ENCODE results near the gene OVCA2.

Gene OVCA2

DNA sequence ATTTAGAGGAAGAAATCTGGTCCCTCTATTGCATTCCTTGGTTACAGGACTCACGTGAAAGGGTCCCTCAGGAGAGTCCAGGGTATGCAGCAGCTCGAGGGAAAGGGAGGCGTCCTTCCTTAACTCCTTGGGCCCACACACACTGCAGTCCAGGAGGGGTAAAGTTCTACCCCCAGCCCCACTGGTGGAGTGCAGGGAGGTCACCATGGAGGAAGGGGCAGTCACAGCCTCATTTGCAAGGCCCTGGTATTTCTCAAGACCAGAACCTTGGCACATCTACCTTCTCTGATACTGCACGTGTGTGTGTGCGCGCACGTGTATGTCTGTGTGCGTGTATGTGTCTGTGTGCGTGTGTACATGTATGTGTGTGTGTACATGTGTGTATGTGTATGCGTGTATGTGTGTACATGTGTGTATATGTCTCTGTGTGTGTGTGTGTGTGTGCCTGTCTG lies 24.2 kb downstream of the OVCA2 start:
- DNase-seq (ENCODE audit: low read depth): no peak

DNA sequence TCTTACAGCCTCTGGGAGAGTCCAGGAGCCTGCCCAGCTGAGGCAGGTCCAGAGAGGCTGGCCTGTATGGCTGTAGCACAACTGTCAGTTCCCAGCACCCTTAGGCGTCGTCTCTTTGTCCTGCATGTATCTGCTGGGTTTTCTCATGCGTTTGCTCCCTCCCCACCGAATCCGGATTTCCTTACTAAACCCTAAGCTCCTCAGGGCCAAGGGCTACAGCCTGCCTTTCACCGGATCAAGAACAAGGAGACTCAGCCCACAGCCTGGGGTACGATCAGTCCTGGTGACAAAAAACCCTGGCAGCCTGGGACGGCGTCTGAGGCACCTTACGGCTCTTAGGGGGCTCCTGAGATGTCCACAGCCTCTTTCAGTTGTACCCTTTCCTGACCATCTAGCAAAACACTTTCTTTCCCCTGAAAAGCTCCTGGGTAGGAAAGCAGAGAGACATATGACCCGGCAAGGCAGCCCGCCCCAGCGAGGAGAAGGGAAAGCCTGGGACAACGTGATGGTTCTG lies 25.3 kb downstream of the OVCA2 start:
- no peak for DNase-seq (ENCODE audit: low read depth)

DNA sequence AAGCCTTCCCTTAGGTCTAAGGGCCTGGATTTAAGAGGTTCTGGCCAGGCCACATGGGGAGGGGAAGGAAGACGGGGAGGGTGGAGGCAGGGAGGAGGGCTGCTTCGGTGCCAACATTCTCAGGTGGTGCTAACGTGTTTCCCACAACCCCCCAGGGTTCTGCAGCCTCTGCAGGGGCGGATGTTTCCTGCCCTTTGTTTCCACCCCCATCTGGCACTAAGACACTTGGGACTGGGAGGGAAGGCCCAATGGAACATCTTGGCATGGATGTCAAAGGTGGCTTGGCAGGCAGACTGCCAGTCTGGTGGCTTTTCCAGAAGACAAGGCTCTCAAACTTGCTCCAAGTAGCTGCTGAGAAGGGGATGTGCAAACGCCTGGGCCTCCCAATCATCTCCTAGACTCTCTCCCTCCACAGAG lies 25.8 kb downstream of the OVCA2 start:
- no peak for DNase-seq (ENCODE audit: low read depth)

DNA sequence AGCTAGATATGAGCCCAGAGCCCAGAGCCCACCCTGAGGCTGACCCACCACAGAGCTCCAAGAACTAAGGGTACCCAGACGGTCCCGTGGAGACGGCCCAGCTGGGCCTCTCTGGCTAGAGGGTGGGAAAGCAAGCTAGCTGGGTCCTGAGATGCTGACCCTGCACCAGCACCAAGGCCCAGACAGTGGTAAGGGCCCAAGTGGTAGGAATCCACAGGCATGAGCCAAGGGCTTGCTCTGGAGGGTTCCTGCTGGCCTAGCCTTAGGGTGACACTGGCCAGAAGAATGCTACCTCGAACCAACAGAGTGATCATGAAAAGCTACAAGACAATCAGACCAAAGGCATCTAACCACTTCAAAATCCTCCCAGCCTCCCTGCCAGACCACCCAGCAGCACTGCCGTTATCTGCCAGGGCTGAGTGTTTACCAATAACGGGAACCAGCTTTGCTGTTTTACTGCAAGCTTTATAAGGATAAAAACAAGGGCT lies 26.3 kb downstream of the OVCA2 start:
- no peak for DNase-seq (ENCODE audit: low read depth)

DNA sequence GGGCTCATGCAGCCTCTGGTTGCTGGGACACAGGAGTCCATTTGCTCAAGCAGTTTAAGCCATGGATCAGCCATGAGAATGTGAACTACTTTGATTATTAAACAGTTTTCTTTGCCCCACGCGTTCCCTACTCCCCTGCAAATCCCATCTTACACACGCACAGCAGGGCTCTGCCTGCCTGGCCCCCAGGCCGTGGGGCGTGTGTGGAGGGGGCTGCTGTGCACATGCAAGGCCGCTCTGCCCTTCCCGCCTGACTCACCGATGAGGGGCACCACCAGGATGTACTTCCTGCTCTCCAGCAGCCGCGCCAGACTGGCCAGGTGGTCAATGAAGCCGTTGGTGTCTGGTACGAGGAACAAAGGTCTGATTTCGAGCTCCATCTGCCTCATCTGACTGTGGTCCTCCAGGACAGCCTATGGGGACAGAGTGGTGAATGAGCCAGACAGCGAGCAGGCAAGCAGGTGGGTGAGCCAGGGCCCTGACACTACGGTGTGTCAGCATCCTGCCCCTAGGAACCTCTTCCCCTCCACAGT lies 26.8 kb downstream of the OVCA2 start:
- DNase-seq (ENCODE audit: low read depth): no peak

DNA sequence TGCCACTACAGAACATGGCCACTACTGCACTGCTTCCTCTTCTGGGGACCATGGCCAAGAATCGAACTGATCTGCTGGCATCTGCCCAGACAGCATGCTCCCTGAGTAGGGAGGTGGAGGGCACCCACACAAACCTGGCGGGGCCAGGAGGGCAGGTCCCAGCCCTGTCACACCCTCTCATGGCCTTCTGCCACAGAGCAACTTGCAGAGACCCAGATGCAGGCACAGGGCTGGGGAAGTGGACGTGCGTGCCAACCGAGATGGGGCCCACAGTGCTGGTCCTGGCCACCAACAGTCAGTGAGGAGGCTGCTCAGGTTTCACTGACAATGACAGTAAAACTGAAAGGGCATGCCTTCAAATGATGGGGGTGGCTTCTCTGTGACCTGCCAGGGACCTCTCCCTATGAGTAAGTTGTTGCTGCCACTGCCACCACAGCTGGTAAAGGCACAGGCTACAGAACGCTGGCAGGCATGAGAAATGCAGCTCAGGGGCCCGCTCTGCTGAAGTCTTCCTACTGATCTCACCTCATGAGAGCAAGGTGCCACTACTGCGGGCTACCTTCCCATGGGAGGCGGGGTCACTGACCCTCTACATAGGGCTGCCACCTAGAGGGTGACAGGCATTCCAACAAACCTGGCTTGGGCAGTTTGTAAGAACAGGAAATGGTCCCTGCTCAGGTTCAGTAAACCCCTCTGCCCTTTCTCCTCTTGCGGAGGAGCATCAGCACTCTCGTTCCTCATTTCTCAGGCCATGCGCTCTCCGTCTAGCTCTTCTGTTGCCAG lies 28.6 kb downstream of the OVCA2 start:
- no peak for DNase-seq (ENCODE audit: low read depth)

DNA sequence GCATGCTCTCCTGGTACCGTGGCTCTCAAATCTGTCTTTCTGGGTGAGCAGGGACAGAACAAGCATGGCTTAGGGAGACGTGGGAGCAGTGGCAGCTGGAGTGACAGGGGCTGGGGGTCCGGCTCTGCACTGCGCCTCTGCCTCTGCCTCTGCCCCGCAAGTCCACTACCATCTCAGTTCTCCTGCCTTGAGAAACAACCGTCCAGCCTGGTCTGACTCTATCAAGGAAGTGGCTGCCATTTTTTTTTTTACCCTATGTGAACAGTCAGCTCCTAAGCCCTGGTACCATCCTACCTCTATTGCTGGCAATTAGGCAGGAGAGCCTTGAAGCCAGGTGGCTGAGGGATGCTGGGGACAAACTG lies 29.2 kb downstream of the OVCA2 start:
- DNase-seq (ENCODE audit: low read depth): no peak

DNA sequence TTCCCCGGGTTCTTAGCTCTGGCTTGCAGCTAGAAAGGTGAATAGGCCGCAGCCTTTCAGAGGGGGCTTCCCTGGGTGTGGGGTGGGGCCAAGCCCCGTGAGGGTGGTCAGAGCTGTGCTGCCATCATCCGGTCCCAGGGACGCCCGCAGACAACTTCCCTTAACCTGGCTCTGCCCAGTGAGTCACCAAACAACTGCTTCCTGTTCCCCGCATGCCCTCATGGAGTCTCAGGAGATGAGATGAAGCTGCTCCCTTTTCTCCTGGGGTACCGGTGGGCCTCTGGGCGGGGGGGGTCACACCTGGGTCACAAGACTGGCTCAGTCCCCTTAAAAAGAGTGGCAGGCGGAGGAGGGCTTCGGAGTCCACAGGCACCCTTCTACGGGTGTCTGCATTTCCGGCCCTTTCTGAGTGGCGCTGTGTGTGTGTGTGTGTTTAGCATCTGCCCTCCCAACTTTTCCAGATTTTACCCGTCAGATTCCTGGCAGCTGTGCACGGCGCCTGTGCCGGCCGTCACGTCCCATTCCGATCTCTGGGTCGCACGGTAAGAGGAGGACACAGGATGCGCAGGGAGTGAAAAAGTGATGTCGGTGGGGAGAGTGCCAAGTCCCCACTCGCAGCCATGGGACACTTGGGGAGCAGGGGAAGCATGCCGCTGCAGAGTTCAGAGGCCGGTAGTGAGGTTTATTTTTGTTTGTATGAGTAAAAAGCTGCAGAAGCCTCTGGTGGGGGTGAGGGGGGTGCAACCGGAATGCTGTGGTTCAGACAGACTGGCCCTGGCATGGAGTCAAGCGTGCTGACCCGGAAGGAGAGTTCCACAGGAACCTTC lies 29.8 kb downstream of the OVCA2 start:
- no peak for DNase-seq (ENCODE audit: low read depth)

DNA sequence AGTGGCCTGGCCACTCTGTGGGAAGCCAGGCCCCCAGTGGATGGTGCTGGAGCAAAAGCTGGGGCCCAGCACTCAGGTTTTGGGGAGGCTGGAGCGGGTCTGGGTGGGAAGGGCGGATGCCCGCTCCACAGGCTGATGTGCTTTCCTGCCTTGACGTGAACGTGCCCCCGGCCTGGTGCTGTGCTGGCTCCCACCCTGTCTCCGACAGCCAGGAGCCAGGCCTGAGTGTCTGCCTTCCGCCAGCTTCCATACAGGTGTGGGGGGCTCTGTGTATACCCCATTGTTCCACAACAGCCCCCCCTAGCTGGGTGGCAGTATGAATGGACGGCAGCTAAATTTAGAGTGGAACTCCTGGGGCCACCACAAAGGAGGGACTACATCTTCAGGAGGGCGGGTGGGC lies 33.1 kb downstream of the OVCA2 start:
- DNase-seq (ENCODE audit: low read depth): no peak

DNA sequence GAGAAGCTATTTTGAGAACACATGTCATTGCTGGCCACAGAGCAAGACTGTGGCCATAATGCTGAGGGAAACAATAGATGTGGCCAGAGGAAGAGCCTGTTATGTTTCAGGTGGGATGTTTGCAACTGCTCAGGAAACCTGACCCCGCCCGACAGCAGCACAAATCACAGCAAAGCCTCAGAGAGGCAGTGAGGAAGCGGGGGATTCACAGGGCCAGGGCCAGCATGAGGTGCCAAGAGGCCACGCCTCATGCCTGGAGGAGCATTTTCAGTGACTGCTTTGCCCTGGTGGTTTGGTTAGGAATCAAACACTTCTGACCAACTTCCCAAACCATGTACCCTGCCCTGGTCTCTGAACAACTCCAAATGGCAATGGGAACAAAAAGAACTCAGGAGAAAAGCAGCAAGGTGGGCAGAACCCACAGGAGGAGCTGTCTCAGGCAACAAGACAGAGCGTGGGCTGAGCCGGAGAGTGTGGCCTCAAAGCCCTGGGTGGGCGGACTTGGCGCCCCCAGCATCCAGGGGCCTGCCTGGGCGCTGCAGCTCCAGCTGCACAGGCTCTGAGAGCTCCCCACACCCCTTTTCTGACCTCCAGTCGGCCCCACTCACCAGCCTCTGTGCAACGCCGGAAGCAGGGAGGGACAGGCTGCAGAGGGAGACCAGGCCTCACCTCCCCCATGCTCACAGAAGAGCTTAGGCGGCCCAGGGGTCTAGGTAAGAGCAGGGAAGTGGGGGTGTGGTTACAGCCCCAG lies 33.7 kb downstream of the OVCA2 start:
- DNase-seq (ENCODE audit: low read depth): no peak

DNA sequence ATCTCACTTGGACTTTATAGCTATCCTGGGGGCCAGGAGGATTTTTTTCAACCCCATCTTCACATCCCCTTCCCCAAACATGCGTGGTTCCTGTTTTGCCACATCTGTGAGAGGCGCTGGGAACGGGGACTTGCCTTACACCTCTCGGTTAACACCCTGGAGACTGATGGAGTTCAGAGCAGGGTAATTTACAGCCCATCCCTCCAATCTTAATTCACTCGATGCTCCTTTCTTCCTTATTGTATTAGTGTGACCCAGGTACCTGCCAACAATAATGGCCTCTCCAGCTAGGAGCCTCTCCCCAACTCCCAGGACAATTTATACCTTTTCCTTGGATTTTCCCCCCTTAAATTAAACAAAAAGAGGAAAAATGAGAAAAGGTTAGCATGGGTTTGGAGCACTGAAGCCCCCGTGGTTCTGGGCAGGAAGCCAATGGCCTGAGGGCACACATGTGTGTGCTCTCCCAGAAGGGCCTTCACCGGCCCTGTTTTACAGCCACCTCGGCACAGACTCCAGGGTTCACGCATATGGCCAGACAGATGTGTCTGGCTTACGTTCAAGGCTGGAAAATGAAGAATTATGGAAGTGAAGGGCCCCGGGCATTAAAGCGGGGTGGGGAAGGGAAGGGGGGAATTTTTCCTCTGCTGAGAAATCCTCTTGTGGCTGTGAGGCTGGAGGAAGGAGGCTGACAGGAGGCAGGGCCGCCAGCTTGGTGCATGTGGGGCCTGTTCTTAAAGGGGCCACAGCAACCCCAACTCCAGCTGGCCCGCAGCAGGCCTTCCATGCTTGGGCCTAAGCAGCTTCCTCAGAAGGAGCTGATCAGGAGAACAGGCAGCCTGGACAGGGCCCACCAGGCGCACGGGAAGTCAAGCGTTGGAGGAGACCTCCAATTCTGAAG lies 34.5 kb downstream of the OVCA2 start:
- DNase-seq (ENCODE audit: low read depth): no peak

DNA sequence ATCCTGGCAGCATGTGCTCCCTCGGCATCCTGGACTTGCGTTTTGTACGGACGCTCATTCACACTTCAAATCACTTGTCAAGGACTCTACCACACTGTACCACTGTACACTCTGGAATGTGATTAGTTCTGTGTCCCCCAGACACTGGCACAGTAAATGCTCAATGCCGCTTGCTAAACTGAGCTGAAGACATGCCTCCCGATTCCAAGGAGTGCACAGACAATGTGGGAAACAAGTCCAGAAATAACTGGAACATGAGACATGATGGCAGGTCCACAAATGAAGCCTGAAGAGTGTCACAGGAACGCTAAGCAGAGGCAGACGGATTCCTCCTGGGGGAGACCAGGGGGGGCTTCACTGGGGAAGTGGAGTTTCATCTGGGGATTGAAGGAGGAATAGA lies 35.2 kb downstream of the OVCA2 start:
- no peak for DNase-seq (ENCODE audit: low read depth)

DNA sequence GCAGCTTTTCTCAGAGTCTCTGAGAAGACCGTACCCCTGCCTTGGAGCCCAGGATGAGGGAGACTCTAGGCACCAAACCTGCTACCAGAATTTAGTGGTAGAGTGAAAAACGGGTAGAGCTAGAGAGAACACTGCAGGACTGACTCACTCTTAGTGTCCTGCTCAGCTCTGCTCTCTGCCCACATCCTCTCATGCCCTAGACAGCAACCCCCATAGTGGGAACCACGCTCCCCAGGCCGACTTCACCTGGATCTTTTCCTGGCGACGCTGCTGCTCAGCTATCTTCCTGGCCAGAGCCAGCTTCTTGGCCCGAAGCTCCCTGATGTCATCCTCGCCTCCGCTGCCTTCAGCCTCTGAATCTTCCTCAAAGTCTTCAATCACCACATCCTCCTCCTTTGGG lies 39.7 kb downstream of the OVCA2 start:
- DNase-seq (ENCODE audit: low read depth): no peak

DNA sequence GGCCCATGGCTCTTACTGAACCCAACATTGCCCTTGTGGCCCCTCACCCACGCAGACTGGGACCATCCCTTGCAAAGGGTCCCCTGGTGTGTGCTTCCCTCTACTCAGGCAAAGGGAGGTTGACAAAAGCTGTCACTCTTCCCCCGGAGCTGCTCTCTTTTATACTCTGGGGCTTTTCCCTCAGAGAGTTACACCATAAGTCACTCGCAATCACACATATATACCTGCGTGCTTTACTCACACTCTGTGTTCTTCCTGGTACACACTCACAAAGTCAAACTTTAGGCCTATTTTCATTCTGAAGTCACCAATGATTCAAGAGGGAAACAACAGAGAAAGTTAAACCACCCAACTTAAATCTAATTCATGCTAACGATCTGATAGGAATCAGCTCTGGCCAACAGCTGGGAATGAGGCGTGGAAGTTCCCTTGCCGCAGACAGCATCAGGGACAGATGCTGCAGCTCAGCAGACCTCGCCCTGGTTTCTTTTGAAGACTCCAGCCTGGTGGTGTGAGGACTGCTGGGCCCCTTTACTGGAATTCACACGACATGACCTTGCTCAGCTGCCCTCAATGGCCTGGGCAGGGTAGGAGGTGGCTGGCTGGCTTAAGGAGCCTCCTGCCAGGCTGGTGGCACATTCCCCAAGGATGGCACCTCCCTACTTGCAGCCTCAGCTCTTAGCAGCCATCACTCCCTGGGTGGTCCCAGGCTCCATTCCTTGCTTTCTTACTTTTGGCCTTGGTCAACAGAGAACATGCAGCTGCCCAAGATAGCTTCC lies 40.4 kb downstream of the OVCA2 start:
- DNase-seq (ENCODE audit: low read depth): no peak

DNA sequence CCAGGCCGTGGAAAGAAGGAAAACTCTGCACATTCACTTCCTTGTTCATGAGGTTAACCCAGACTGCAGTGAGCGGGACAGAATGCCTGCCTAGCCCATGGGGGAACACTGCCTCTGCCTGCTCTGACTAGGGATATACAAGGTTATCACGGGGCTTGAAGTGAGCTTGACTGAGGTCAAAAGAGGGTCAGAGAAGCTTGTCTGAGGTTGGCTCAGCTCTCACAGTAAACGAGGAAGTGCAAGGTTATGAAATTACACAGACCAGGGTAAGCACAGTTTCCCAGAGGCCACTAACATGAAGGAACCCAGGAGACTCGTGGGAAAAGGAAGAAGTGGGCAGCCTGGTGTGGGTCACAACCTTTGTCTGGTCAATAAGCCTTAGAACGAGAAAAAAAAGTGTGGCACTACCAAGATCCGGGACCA lies 41.8 kb downstream of the OVCA2 start:
- no peak for DNase-seq (ENCODE audit: low read depth)

DNA sequence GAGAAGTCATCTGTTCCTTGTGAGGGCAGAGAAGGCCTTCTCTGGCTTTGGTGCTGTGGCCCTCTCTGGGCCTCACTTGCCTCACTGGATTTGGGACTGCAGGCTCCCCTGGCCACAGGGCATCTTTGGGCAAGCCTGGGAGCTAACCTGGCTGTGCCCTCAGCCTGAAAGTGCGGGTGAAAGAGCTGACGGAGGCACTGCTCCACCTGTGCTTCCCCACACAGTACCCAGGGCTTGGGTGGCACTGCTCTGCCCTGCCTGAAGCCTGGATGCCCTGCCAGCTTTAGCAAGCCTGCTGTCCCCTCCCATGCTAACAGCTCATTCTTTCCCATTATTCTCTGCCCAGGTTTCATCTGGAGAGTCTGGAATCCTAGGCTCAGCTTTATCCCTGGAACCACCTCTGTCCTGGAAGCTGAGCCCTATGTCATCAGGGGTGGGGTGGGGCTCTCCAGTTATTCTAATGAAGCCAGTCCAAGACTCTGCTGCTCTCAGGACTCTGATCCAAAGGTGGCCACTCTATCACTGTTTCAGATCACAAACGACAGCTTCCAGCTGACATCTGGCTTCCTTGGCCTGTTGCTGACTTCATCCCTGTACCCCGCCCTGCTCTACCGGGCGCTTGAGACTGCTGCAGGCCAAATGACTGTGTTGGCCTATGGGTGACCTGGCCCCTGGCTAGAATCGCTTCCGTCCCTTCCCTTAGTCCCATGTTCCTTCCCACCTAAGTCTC lies 42.4 kb downstream of the OVCA2 start:
- no peak for DNase-seq (ENCODE audit: low read depth)

DNA sequence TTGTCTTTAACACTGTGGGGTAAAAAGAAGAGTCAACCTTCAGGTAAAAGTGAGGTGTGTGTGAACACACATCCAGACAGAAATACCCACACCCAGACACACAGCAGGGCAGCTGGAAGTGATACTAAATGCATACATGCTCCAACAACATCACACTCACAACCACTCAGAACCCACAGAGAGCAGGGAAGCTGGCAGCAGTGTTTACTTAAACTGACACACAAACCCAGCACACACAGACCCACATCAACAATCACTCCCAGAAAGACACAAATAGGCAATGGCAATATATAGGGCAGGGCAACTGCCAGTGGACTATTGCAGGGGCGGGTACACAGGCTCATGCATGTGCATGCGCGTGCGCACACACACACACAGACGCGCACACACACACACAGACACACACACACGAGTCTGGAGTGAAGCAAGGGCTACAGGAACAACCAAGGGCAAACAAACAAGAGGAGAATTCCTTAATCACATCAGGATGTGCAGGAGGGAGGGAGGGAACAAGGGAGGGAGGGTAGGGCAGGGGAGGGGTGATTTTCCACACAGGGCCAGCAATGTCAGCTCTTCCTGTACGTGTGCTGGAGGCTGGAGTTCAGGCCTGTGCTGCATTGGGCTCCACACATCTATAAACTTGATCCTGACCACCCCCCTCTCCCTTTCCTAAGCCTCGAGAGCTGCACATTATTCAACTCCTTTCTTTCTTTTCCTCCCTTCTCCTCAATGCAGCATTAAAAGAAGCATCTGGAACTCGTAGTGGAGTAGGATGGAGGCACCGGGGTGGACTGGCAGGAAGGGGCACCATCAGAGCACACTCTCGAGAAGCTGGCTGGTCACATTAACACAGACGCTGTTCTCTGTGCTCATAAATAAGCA lies 43.2 kb downstream of the OVCA2 start:
- DNase-seq (ENCODE audit: low read depth): no peak

DNA sequence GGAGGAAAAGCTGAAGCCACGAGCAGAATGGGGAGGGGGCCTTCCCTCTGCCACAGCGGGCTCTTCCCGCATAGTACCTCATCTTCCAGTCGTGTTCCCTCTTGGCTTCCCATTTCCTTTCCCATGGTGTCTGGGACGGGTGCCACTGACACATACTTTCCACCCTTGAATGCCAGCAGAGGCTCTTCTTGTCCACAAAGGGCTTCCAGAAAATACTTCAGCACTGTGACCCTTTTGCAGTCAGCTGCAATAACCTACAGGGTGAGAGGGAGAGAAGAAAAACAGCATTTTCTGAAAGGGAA lies 43.8 kb downstream of the OVCA2 start:
- DNase-seq (ENCODE audit: low read depth): no peak

DNA sequence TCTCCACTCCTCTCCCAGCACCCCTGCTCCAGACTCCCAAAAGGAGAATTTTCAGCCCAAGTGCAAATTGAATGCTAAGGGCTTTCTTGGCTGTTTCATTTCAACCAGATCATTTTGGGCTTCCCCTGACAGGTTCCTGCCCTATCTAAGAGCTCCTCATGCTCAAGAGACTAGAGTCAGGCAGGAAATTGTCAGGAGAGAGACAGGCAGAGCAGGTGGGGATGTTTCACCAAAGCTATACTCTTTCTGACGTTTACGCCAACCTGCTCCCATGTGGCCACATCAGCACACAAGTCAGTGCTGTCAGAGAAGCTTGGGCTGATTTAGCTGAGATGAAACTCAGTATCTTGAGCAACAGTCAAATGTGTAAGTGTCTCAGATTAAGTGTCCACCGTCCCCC lies 44.5 kb downstream of the OVCA2 start:
- no peak for DNase-seq (ENCODE audit: low read depth)
